Lower leg skin (tissue), 4 donors: ENCODE measurements around the gene STAC. TPM values are rescaled to one million over a fixed set of nuclear protein-coding genes. Genes with fewer than 3 reads are reported as not detected.

Experiments used
- DNase-seq, 2 donors: peaks; one replicate each; pipeline ENCODE4 v3.0.0-alpha.2; 2019; ENCODE audit warnings: low spot score in 2 of 2
- H3K4me3 ChIP-seq: fragments of 200-600 bp; sonication (generic); 2 replicates; pipeline ENCODE4 v1.5.1; 2017; ENCODE audit warnings: mild to moderate bottlenecking, low read depth; ENCODE audit not compliant: poor library complexity, severe bottlenecking
- POLR2A ChIP-seq, 2 donors: fragments of 450-650 bp; IDR thresholded peaks; one replicate each; pipeline ENCODE4 v1.6.1; 2016 to 2017; ENCODE audit warnings: antibody characterized with exemption in 2 of 2, mild to moderate bottlenecking in 1 of 2, moderate library complexity in 1 of 2
- WGBS, 2 donors: methylation state at CpG; one replicate each; pipeline ENCODE4 v1.1.5; 2018; 5-methylcytosine and 5-hydroxymethylcytosine counted together
- intact Hi-C: fragments of 100-400 bp; cut with DNase I; formaldehyde crosslinking; loops from one replicate; pipeline ENCODE4 v1.15.0; 2023; ENCODE audit warnings: low total_unique reads
- total RNA-seq, 4 donors: library from RNA; depleted of rRNA; stranded (reverse); fragments of >200 nt; gene quantifications; one replicate each; pipeline ENCODE4 v1.1.0, GENCODE V29; 2016
- TF ChIP-seq, protein P1 (sequence below), 3 donors: fragments of 450-650 bp; IDR thresholded peaks; one replicate each; pipeline ENCODE4 v1.5.1; 2016; ENCODE audit warnings: antibody characterized with exemption in 3 of 3, mild to moderate bottlenecking in 3 of 3, moderate library complexity in 2 of 3

The STAC gene
- total RNA-seq, 4 donors from 2014 or later: 0.38 to 5.9 (median 1.1) TPM

DNA sequence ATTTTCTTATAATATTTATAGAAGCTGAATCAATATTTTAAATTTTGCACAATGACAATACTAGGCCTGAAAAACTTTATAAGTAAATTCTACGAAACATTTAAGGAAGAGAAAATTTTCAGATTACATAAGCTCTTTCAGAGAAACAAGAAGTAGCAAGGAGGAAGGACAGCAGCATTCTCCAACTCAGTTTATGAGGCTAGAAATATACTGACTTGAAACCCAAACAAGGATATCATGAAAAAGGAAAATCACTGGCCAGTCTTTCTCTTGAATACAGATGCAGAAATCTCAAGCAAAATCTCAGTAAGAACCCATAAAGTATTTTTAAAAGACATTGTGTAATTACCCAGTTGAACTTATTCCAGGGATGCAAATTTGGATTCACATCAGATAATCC, 121.3 kb downstream of the STAC start:
- 76 to 85% methylated on average over 1 of the region's 1 CpG for WGBS, 2 donors
- intact Hi-C loops: no loop called here
- TF ChIP-seq POLR2A (IDR thresholded peaks at IDR 0.05): no peak
- TF ChIP-seq, protein P1, sequence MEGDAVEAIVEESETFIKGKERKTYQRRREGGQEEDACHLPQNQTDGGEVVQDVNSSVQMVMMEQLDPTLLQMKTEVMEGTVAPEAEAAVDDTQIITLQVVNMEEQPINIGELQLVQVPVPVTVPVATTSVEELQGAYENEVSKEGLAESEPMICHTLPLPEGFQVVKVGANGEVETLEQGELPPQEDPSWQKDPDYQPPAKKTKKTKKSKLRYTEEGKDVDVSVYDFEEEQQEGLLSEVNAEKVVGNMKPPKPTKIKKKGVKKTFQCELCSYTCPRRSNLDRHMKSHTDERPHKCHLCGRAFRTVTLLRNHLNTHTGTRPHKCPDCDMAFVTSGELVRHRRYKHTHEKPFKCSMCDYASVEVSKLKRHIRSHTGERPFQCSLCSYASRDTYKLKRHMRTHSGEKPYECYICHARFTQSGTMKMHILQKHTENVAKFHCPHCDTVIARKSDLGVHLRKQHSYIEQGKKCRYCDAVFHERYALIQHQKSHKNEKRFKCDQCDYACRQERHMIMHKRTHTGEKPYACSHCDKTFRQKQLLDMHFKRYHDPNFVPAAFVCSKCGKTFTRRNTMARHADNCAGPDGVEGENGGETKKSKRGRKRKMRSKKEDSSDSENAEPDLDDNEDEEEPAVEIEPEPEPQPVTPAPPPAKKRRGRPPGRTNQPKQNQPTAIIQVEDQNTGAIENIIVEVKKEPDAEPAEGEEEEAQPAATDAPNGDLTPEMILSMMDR (IDR thresholded peaks at IDR 0.05): no peak
- H3K4me3 ChIP-seq: no peak overlapping the region
- no peak for DNase-seq

DNA sequence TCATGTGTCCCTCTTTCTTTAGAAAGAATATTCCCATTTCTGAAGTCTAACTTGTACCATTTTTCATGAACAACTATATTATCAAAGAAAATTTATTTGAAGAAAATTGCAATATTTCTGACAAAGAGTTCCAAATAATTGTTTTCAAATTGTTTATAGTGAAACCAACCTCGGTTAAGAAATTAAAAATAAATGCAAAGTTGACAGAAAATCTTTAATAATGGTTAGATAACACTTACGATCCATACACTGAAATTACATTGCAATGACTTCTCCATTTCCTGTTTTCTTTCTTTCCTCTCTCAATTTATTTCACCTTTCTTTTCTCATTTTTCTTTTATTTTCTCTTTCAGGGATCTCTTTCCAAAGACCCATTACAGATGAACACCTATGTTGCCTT, 125.1 kb downstream of the STAC start:
- intact Hi-C loops: no loop called here
- TF ChIP-seq POLR2A (IDR thresholded peaks at IDR 0.05): no peak
- TF ChIP-seq, protein P1 (IDR thresholded peaks at IDR 0.05): no peak
- no peak for DNase-seq
- no peak overlapping the region for H3K4me3 ChIP-seq
- WGBS, 2 donors: 65 to 90% methylated on average over 2 of the region's 2 CpGs

DNA sequence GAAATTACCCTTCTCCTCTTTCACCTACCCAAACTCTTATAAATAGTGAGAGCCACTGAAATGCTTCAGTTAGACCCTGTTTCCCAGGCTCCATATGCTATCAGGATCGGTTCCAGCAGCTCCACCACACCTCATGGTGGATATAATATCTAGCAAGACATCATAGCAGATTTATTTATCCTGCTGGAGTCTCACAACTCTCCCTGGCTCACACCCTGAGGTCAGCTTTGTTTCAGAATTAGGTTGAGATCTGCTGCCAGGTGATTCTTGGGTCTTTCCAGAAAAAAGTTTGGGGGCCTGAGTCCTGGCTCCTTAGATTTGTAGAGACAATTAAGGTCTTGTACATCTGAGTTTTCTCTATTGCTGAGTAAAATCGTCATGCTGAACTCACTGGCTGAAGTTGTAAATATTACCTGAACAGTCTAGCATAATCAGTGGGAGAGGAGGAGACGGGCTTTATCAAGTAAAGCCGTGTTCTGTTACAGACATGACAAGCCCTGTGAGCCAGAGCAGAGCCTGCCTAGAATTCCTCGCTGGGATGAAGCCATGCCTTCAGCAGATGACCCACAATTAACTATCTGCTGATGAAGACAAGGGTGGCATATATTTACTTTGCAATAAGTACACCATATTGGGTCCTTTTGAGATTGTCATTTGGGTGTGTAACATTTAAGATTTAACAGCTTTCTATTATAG, 131.6 kb downstream of the STAC start:
- TF ChIP-seq, protein P1 (IDR thresholded peaks at IDR 0.05): no peak
- no peak for TF ChIP-seq POLR2A (IDR thresholded peaks at IDR 0.05)
- WGBS, 2 donors: 72 to 73% methylated on average over 5 of the region's 5 CpGs
- intact Hi-C loops: no loop called here
- no peak for DNase-seq
- H3K4me3 ChIP-seq: no peak overlapping the region

GRCh38 chr3:36512555-36512954, 132.3 kb downstream of the STAC start:
- DNase-seq: no peak
- intact Hi-C loops: no loop called here
- WGBS, 2 donors: 65 to 71% methylated on average over 3 of the region's 3 CpGs
- no peak overlapping the region for H3K4me3 ChIP-seq
- TF ChIP-seq, protein P1 (IDR thresholded peaks at IDR 0.05): no peak
- TF ChIP-seq POLR2A (IDR thresholded peaks at IDR 0.05): no peak

DNA sequence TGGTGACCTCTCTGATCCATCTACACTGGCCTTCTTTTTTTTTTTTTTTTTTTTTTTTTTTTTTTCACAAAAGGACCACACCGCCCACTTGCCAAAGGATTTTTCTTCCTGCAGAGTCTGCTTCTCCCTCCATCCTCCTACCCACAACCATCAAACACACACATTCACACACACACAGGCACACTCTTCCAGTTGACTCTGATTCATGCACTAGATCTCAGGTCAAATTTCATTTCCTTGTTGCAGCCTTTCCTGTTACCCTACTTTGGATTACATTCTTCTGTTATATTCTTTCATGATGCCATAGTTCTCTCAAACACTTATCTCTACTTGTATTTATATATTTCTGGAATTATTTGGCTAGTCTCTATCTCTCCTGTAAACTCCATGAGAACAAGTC, 133.9 kb downstream of the STAC start:
- no peak for DNase-seq
- no peak overlapping the region for H3K4me3 ChIP-seq
- intact Hi-C loops: no loop called here
- WGBS, 2 donors: 87 to 100% methylated on average over 1 of the region's 1 CpG
- TF ChIP-seq POLR2A (IDR thresholded peaks at IDR 0.05): no peak
- TF ChIP-seq, protein P1 (IDR thresholded peaks at IDR 0.05): no peak

- 68 to 75% methylated on average over 3 of the region's 3 CpGs for WGBS, 2 donors
- DNase-seq: no peak
- intact Hi-C loops: no loop called here
- no peak overlapping the region for H3K4me3 ChIP-seq
- TF ChIP-seq, protein P1 (IDR thresholded peaks at IDR 0.05): no peak
- no peak for TF ChIP-seq POLR2A (IDR thresholded peaks at IDR 0.05)
These were observed 139.4 kb downstream of the STAC start for GRCh38 chr3:36519682-36520081.
